Endodermal cell (in vitro differentiated cells): ENCODE measurements around the gene ENDOG. TPM values are rescaled to one million over a fixed set of nuclear protein-coding genes. Genes with fewer than 3 reads are reported as not detected.

Experiments used
- DNase-seq: peaks from one replicate; pipeline ENCODE4 v3.0.0-alpha.2; 2017
- H3K27ac ChIP-seq: 2 replicates; pipeline ENCODE4 v1.5.1; 2013; ENCODE audit warnings: mild to moderate bottlenecking, low read depth, low read length, moderate library complexity
- H3K27me3 ChIP-seq: 2 replicates; pipeline ENCODE4 v1.6.1; 2013; ENCODE audit warnings: mild to moderate bottlenecking, low read length, moderate library complexity; ENCODE audit not compliant: insufficient read depth, control insufficient read depth, poor library complexity, severe bottlenecking
- H3K36me3 ChIP-seq: 2 replicates; pipeline ENCODE4 v1.7.0; 2013; ENCODE audit warnings: mild to moderate bottlenecking, low read length, moderate library complexity; ENCODE audit not compliant: control insufficient read depth, insufficient read depth
- H3K4me1 ChIP-seq: one replicate; pipeline ENCODE4 v1.7.0; 2013; ENCODE audit warnings: low read length; ENCODE audit not compliant: control insufficient read depth, insufficient read depth
- H3K4me3 ChIP-seq: 2 replicates; pipeline ENCODE4 v1.5.1; 2013; ENCODE audit warnings: mild to moderate bottlenecking, low read length, moderate library complexity
- H3K9ac ChIP-seq: 2 replicates; pipeline ENCODE4 v1.6.1; 2013; ENCODE audit warnings: mild to moderate bottlenecking, low read length, moderate library complexity; ENCODE audit not compliant: poor library complexity, severe bottlenecking; ENCODE audit errors: extremely low read depth
- H3K9me3 ChIP-seq: 2 replicates; pipeline ENCODE4 v1.6.1; 2013; ENCODE audit warnings: mild to moderate bottlenecking, low read length, moderate library complexity; ENCODE audit not compliant: control insufficient read depth
- H3K27ac Mint-ChIP-seq: 2 replicates; pipeline ENCODE4 v1.8.0; 2020; ENCODE audit warnings: mixed read lengths
- H3K27me3 Mint-ChIP-seq: 2 replicates; pipeline ENCODE4 v1.8.0; 2021; ENCODE audit warnings: mild to moderate bottlenecking, mixed read lengths; ENCODE audit not compliant: insufficient read depth
- H3K36me3 Mint-ChIP-seq: 2 replicates; pipeline ENCODE4 v1.8.0; 2020; ENCODE audit warnings: low read depth, mixed read lengths
- H3K4me1 Mint-ChIP-seq: 2 replicates; pipeline ENCODE4 v1.8.0; 2020; ENCODE audit warnings: mixed read lengths
- H3K4me3 Mint-ChIP-seq: 2 replicates; pipeline ENCODE4 v1.8.0; 2020; ENCODE audit warnings: mild to moderate bottlenecking, moderate library complexity, mixed read lengths
- H3K9me3 Mint-ChIP-seq: 2 replicates; pipeline ENCODE4 v1.8.0; 2020; ENCODE audit warnings: mild to moderate bottlenecking, mixed read lengths
- WGBS, 2 experiments: methylation state at CpG; one replicate each; pipeline versions ENCODE4 v1.1.5 to v1.1.7; 2013; ENCODE audit warnings: missing lambda C conversion rate in 2 of 2, mixed read lengths in 1 of 2; ENCODE audit not compliant: insufficient coverage in 1 of 2, insufficient read length in 1 of 2; 5-methylcytosine and 5-hydroxymethylcytosine counted together
- total RNA-seq, 2 donors: library from RNA; stranded (reverse); fragmentation: NEBNext Ultra II Directional in 1 of 2; extraction: Animal tissue kit (Norgen Biotek cat#: 25700) in 1 of 2; gene quantifications; 2 replicates in 1 of 2; 3 replicates in 1 of 2; pipeline ENCODE4 v1.2.1, GENCODE V29; 2021
- TF ChIP-seq, protein P1 (sequence below): fragments of 200-600 bp; sonication (generic); conservative IDR thresholded peaks from 2 replicates; pipeline ENCODE4 v1.5.0; 2021; ENCODE audit warnings: antibody characterized with exemption, mild to moderate bottlenecking

The ENDOG gene
- total RNA-seq, 2 donors from 2014 or later = 15.5 to 15.7 TPM

DNA sequence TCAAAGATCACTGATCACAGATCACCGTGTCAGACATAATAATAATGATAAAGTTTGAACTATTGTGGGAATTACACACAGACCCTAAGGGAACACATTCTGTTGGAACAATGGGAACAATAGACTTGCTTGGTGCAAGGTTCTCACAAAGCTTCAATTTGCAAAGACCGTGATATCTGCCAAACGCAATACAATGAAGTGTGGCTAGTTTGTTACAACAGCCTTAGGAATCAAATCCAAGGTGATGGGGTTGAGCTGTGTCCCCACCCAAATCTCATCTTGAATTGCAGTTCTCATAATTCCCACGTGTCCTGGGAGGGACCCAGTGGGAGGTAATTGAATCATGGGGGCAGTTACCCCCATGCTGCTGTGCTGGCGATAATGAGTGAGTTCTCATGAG is 42.6 kb downstream of the ENDOG start:
- Mint-ChIP-seq H3K4me3 (no peak overlapping the region), H3K27me3 (no peaks in the 10 kb centered on the region), H3K4me1 (peaks cover 26% of the 10 kb centered on the region), H3K36me3 (no peaks in the 10 kb centered on the region), H3K9me3 (no peaks in the 10 kb centered on the region), H3K27ac (peak overlapping the region; percentile 92)
- Histone ChIP-seq H3K9ac (no peak overlapping the region), H3K4me1 (peaks cover 10% of the 10 kb centered on the region), H3K27ac (no peak overlapping the region), H3K27me3 (no peaks in the 10 kb centered on the region), H3K4me3 (no peak overlapping the region), H3K9me3 (no peaks in the 10 kb centered on the region), H3K36me3 (no peaks in the 10 kb centered on the region)
- TF ChIP-seq, protein P1, sequence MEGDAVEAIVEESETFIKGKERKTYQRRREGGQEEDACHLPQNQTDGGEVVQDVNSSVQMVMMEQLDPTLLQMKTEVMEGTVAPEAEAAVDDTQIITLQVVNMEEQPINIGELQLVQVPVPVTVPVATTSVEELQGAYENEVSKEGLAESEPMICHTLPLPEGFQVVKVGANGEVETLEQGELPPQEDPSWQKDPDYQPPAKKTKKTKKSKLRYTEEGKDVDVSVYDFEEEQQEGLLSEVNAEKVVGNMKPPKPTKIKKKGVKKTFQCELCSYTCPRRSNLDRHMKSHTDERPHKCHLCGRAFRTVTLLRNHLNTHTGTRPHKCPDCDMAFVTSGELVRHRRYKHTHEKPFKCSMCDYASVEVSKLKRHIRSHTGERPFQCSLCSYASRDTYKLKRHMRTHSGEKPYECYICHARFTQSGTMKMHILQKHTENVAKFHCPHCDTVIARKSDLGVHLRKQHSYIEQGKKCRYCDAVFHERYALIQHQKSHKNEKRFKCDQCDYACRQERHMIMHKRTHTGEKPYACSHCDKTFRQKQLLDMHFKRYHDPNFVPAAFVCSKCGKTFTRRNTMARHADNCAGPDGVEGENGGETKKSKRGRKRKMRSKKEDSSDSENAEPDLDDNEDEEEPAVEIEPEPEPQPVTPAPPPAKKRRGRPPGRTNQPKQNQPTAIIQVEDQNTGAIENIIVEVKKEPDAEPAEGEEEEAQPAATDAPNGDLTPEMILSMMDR = no peak
- no peak for DNase-seq
- 72 to 83% methylated on average over 3 to 5 of the region's 5 CpGs for WGBS, 2 experiments

DNA sequence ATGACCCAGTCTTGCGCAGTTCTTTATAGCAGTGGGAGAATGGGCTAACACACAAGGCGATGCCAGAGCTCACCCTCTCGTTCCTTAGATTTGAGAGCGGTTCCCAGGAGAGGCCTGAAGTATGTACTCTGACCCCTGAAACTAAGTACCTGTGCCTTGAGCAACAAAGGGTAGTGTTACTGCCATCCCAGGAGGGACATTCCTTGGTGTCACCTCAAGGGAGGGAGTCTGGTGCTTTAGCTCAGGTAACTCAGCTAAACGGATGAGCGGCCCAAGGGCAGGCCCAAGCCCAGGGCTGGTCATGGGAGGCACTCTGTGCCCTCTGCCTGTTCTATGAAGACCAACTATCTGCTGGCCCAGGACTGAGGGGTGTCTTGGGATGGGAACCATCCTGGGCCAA is 43.2 kb downstream of the ENDOG start:
- H3K27me3 Mint-ChIP-seq = no peaks in the 10 kb centered on the region
- no peaks in the 10 kb centered on the region for H3K9me3 ChIP-seq
- TF ChIP-seq, protein P1 = no peak
- no peaks in the 10 kb centered on the region for H3K9me3 Mint-ChIP-seq
- H3K36me3 Mint-ChIP-seq = no peaks in the 10 kb centered on the region
- H3K27me3 ChIP-seq = no peaks in the 10 kb centered on the region
- H3K4me1 ChIP-seq = peaks cover 10% of the 10 kb centered on the region
- H3K9ac ChIP-seq = no peak overlapping the region
- WGBS, 2 experiments = 81 to 97% methylated on average over 5 to 6 of the region's 6 CpGs
- no peak overlapping the region for H3K27ac ChIP-seq
- DNase-seq = peak; percentile 54
- no peak overlapping the region for H3K4me3 ChIP-seq
- peak overlapping the region; percentile 92 for H3K27ac Mint-ChIP-seq
- H3K4me3 Mint-ChIP-seq = no peak overlapping the region
- no peaks in the 10 kb centered on the region for H3K36me3 ChIP-seq
- H3K4me1 Mint-ChIP-seq = peaks cover 26% of the 10 kb centered on the region

DNA sequence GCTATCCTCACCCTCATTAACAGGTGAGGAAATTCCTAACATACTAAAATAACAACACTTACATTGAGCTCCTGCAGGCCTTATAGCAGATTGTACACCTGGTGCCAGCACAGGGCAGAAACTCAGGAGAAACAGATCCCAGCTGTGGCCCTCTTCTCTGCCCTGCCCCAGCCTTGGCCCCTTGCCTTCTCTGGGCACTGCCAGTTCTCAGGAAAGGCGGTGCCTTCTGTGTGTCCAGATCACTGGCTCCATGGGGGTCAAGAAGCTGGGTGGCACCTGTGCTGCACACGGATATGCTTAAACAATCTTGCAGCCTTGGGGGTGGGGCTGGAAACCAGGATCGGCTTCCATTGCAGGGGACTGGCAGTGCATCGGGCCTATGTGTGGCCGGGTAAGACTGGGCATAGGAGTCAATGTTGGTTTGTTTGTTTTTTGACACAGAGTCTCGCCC is 44.1 kb downstream of the ENDOG start:
- Histone ChIP-seq H3K4me3 (no peak overlapping the region), H3K27me3 (no peaks in the 10 kb centered on the region), H3K9me3 (no peaks in the 10 kb centered on the region), H3K9ac (no peak overlapping the region), H3K27ac (no peak overlapping the region), H3K36me3 (no peaks in the 10 kb centered on the region), H3K4me1 (peaks cover 10% of the 10 kb centered on the region)
- Mint-ChIP-seq H3K4me1 (peaks cover 26% of the 10 kb centered on the region), H3K36me3 (no peaks in the 10 kb centered on the region), H3K9me3 (no peaks in the 10 kb centered on the region), H3K27ac (peak overlapping the region; percentile 92), H3K27me3 (no peaks in the 10 kb centered on the region), H3K4me3 (no peak overlapping the region)
- 94 to 95% methylated on average over 5 to 6 of the region's 6 CpGs for WGBS, 2 experiments
- TF ChIP-seq, protein P1 = no peak
- no peak for DNase-seq
